K562 (cell line): ENCODE results near the gene HADHB. TPM values are rescaled to one million over a fixed set of nuclear protein-coding genes. Genes with fewer than 3 reads are reported as not detected.

Experiments
- ATAC-seq: fragments of 200-7000 bp; cut with Tn5 transposase; 3 replicates; pipeline ENCODE4 v1.9.1; 2020; ENCODE audit warnings: moderate library complexity
- BruUV-seq: library from RNA; stranded (reverse); fragments of 400-500 nt; replicated peaks from 2 replicates; lab custom pipeline; 2021; lab: Mats Ljungman, UMichigan
- CTCF ChIA-PET: fragments of 300-600 bp; formaldehyde crosslinking; extraction: SDS; loops from one replicate; lab custom pipeline; 2021; ENCODE audit warnings: low intra/inter-chr PET ratio; lab: Yijun Ruan, JAX
- POLR2A ChIA-PET: fragments of 300-600, 350-650 bp; sonication (Branson Sonifier 250); formaldehyde crosslinking; extraction: SDS; loops from one replicate; lab custom pipeline; 2021; ENCODE audit warnings: antibody characterized with exemption, inconsistent platforms; lab: Yijun Ruan, JAX
- DNase-seq, 4 experiments: peaks; one replicate each; pipeline versions ENCODE4 v3.0.0 to v3.0.0-alpha.2; 2011 to 2018; ENCODE audit warnings: low spot score in 3 of 4, mixed read lengths in 3 of 4; ENCODE audit errors: extremely low read depth in 1 of 4
- FAIRE-seq: peaks from 2 replicates; lab custom pipeline; 2011; peaks lifted over from hg19 to GRCh38; lab: Jason Lieb, UNC
- H2AFZ ChIP-seq: 2 replicates; pipeline ENCODE4 v1.6.0; 2011; ENCODE audit warnings: low read depth, low read length, control low read depth, inconsistent platforms
- H3K27ac ChIP-seq: fragments of 200-600 bp; 3 replicates; pipeline ENCODE4 v1.8.0; 2011; ENCODE audit warnings: low read depth, mild to moderate bottlenecking, control low read depth, inconsistent platforms, low read length, moderate library complexity, mixed read lengths; ENCODE audit errors: extremely low read depth
- H3K27me3 ChIP-seq, 2 experiments: fragments of 300-600 bp in 1 of 2; 2 replicates in 1 of 2; 3 replicates in 1 of 2; pipeline versions ENCODE4 v1.6.0 to v1.8.0; 2011; ENCODE audit warnings: inconsistent platforms in 2 of 2, low read length in 2 of 2, mild to moderate bottlenecking in 1 of 2, mixed read lengths in 1 of 2, moderate library complexity in 1 of 2; ENCODE audit not compliant: control insufficient read depth in 2 of 2, insufficient read depth in 2 of 2
- H3K36me3 ChIP-seq: fragments of 300-600 bp; 3 replicates; pipeline ENCODE4 v1.8.0; 2011; ENCODE audit warnings: mild to moderate bottlenecking, low read length, inconsistent platforms; ENCODE audit not compliant: control insufficient read depth, insufficient read depth
- H3K4me1 ChIP-seq, 2 experiments: fragments of 200-600 bp in 1 of 2; replicated peaks in 1 of 2; 2 replicates in 1 of 2; 3 replicates in 1 of 2; pipeline versions ENCODE4 v1.5.1 to v1.8.0; 2011; ENCODE audit warnings: inconsistent platforms in 2 of 2, low read length in 2 of 2, mild to moderate bottlenecking in 1 of 2, mixed read lengths in 1 of 2, moderate library complexity in 1 of 2; ENCODE audit not compliant: control insufficient read depth in 2 of 2, insufficient read depth in 2 of 2
- H3K4me2 ChIP-seq: 2 replicates; pipeline ENCODE4 v1.6.1; 2011; ENCODE audit warnings: low read length, control low read depth, inconsistent platforms, mixed read lengths; ENCODE audit not compliant: insufficient read depth
- H3K4me3 ChIP-seq: fragments of 200-600 bp; sonication (generic), shearing (Covaris generic); 2 replicates; pipeline ENCODE4 v1.5.1; 2016; ENCODE audit warnings: control low read depth, inconsistent platforms
- H3K79me2 ChIP-seq: fragments of 200-600 bp; 3 replicates; pipeline ENCODE4 v1.8.0; 2011; ENCODE audit warnings: low read length, inconsistent platforms; ENCODE audit not compliant: control insufficient read depth, insufficient read depth
- H3K9ac ChIP-seq, 2 experiments: 2 replicates each; pipeline versions ENCODE4 v1.6.0 to v1.6.1; 2011; ENCODE audit warnings: low read depth in 2 of 2, low read length in 2 of 2, control low read depth in 1 of 2, inconsistent platforms in 1 of 2, mild to moderate bottlenecking in 1 of 2, mixed read lengths in 1 of 2; ENCODE audit not compliant: insufficient read depth in 1 of 2
- H3K9me1 ChIP-seq: one replicate; pipeline ENCODE4 v1.6.0; 2011; ENCODE audit warnings: inconsistent platforms, mild to moderate bottlenecking, low read length, moderate library complexity; ENCODE audit not compliant: control insufficient read depth, insufficient read depth
- H3K9me3 ChIP-seq: replicated peaks from 2 replicates; pipeline ENCODE4 v1.5.1; 2011; ENCODE audit warnings: low read depth, low read length, inconsistent platforms; ENCODE audit not compliant: control insufficient read depth, insufficient read depth
- H4K20me1 ChIP-seq: replicated peaks from 2 replicates; pipeline ENCODE4 v1.6.1; 2011; ENCODE audit warnings: low read length, inconsistent platforms, mixed read lengths; ENCODE audit not compliant: control insufficient read depth, insufficient read depth
- CEBPB ChIP-seq: fragments of 450-650 bp; IDR thresholded peaks from 2 replicates; pipeline ENCODE4 v1.6.1; 2016; ENCODE audit warnings: missing genetic modification characterization, missing compliant biosample characterization
- CEBPG ChIP-seq, 3 experiments: fragments of 200-800 bp in 1 of 3; sonication (Bioruptor generic) in 1 of 3; sonication (generic) in 1 of 3; formaldehyde crosslinking in 1 of 3; IDR thresholded peaks in 2 of 3; conservative IDR thresholded peaks in 1 of 3; 2 replicates each; pipeline versions ENCODE4 v1.6.1 to v1.8.0; 2016 to 2022; ENCODE audit warnings: missing compliant biosample characterization in 2 of 3, missing genetic modification characterization in 2 of 3, mild to moderate bottlenecking in 1 of 3, missing genetic modification reagents in 1 of 3
- MEIS2 ChIP-seq: fragments of 450-650 bp; IDR thresholded peaks from 2 replicates; pipeline ENCODE4 v1.6.1; 2014; ENCODE audit warnings: mild to moderate bottlenecking; ENCODE audit not compliant: partially characterized antibody
- NELFE ChIP-seq: IDR thresholded peaks from 2 replicates; pipeline ENCODE4 v1.6.1; 2011; ENCODE audit warnings: mild to moderate bottlenecking; ENCODE audit not compliant: insufficient read depth, insufficient read length
- NRF1 ChIP-seq, 2 experiments: fragments of 450-650 bp; IDR thresholded peaks in 1 of 2; conservative IDR thresholded peaks in 1 of 2; 2 replicates each; pipeline ENCODE4 v1.6.1; 2014; ENCODE audit warnings: mild to moderate bottlenecking in 2 of 2
- PBX2 ChIP-seq, 2 experiments: IDR thresholded peaks in 1 of 2; conservative IDR thresholded peaks in 1 of 2; 2 replicates each; pipeline ENCODE4 v1.6.1; 2016; ENCODE audit warnings: low read depth in 2 of 2, mild to moderate bottlenecking in 1 of 2, missing compliant biosample characterization in 1 of 2, missing genetic modification characterization in 1 of 2, moderate library complexity in 1 of 2
- ZBTB43 ChIP-seq: sonication (generic); formaldehyde crosslinking; IDR thresholded peaks from 2 replicates; pipeline ENCODE4 v1.8.0; 2023; ENCODE audit warnings: mild to moderate bottlenecking, missing genetic modification reagents
- WGBS: fragments of 100-300 bp; shearing (Covaris generic); methylation state at CpG from one replicate; pipeline ENCODE4 v1.1.6; 2016; ENCODE audit warnings: low coverage, mixed read lengths; ENCODE audit not compliant: insufficient coverage; ENCODE audit errors: missing lambda C conversion rate; 5-methylcytosine and 5-hydroxymethylcytosine counted together
- in situ Hi-C: fragments of 300-500 bp; cut with MboI; formaldehyde crosslinking; loops from 4 replicates; pipeline ENCODE4 v1.15.0; 2018; ENCODE audit warnings: inconsistent platforms, mixed read lengths
- intact Hi-C: fragments of 100-400 bp; cut with micrococcal nuclease; formaldehyde crosslinking; loops from 2 replicates; pipeline ENCODE4 v1.14.2; 2022
- polyA plus RNA-seq, 8 experiments: library from polyadenylated mRNA; depleted of rRNA in 4 of 8; stranded (reverse) in 5 of 8; unstranded in 3 of 8; fragments of >200 nt; fragmentation: Nextera tagmentation in 2 of 8; fragmentation: Illumina TruSeq in 1 of 8; extraction: Ambion mirVana in 2 of 8; extraction: Trizol in 1 of 8; gene quantifications; 2 replicates each; pipeline versions ENCODE4 v1.2.1 to v1.2.3, GENCODE V29; 2011 to 2014; ENCODE audit warnings: inconsistent platforms in 1 of 8, missing spikeins in 1 of 8
- total RNA-seq, 7 experiments: library from RNA; depleted of rRNA in 6 of 7; stranded (reverse); fragments of >200 nt in 6 of 7; fragmentation: Illumina TruSeq in 2 of 7; extraction: Trizol in 2 of 7; gene quantifications; 2 replicates each; pipeline versions ENCODE4 v1.2.1 to v1.2.3, GENCODE V29; 2011 to 2021; ENCODE audit warnings: low replicate concordance in 1 of 7

The HADHB gene
- total and polyA plus RNA-seq, 9 of the 15 experiments (the other 6 are each of a cell fraction or from before 2014, with no cell fraction given): 67.3 to 199 (median 100) TPM

GRCh38 chr2:26238311-26238958 lies 6.3 kb upstream of the HADHB start:
- H3K4me1 ChIP-seq: peaks cover 9 to 10% of the 10 kb centered on the region in 2 experiments; a peak in 3 of 5 replicates
- WGBS: 79% methylated on average over 4 of the region's 4 CpGs
- no peak overlapping the region for H2AFZ ChIP-seq
- no peaks in the 10 kb centered on the region for H3K9me3 ChIP-seq
- H3K27me3 ChIP-seq: no peaks in the 10 kb centered on the region
- no peak overlapping the region for H3K4me3 ChIP-seq
- no TSS peak for BruUV-seq
- H3K27ac ChIP-seq: no peak overlapping the region
- FAIRE-seq: no peak
- TF ChIP-seq NRF1 (conservative IDR thresholded peaks at IDR 0.05 in 1 of 2, IDR thresholded peaks at IDR 0.05 in 1 of 2) (no peak), NELFE (no peak), CEBPG (CRISPR knock-in tag; IDR thresholded peaks at IDR 0.05) (0 out of 2 replicates have a peak, but pooled peaks have one; percentile 24), CEBPG (tag; conservative IDR thresholded peaks at IDR 0.05 in 1 of 2, IDR thresholded peaks at IDR 0.05 in 1 of 2) (peak; percentile 64 to 90), MEIS2 (peak; percentile 33), ZBTB43 (CRISPR knock-in tag) (no peak), CEBPB (tag) (peak; percentile 91), PBX2 (CRISPR knock-in tag; IDR thresholded peaks at IDR 0.05; ENCODE audit: low read depth) (no peak), PBX2 (tag; conservative IDR thresholded peaks at IDR 0.05; ENCODE audit: low read depth) (peak; percentile 81)
- intact Hi-C loops (loop anchor here (10.0 kb wide), 1 partner anchor 226 kb away; no protein-coding TSS in a partner anchor), in situ Hi-C loops (no loop called here)
- DNase-seq: no peak
- ChIA-PET CTCF (no interaction called here), POLR2A (interaction anchor here (1.0 kb wide), 1 partner anchor 32 kb away, joined by 3 read pairs; no protein-coding TSS in a partner anchor)
- no peak overlapping the region for H3K4me2 ChIP-seq
- H3K9me1 ChIP-seq: no peaks in the 10 kb centered on the region
- no peak for ATAC-seq
- peaks cover 54% of the 10 kb centered on the region for H3K79me2 ChIP-seq
- peaks cover 68% of the 10 kb centered on the region for H3K36me3 ChIP-seq
- H4K20me1 ChIP-seq: no peaks in the 10 kb centered on the region; the same call in 1 of the 2 replicates
- H3K9ac ChIP-seq: no peak overlapping the region
